Measurements from ENCODE around the gene SLC30A1. TPM values are rescaled to one million over a fixed set of nuclear protein-coding genes. Genes with fewer than 3 reads are reported as not detected.

Gene SLC30A1
- total RNA-seq, 2 experiments from 2014 or later = 14.5 to 15.6 TPM

GRCh38 chr1:211536606-211537005 is 42.4 kb downstream of the SLC30A1 start:
- Mint-ChIP-seq H3K9me3 (ENCODE audit: insufficient read depth) (no peaks in the 10 kb centered on the region), H3K27me3 (ENCODE audit: low read depth) (peaks cover 7% of the 10 kb centered on the region), H3K4me1 (ENCODE audit: low read depth) (no peaks in the 10 kb centered on the region), H3K36me3 (ENCODE audit: low read depth) (no peaks in the 10 kb centered on the region), H3K4me3 (no peak overlapping the region), H3K27ac (no peak overlapping the region)
- CTCF ChIA-PET = no interaction called here
- POLR2A ChIA-PET = interaction anchor here (0.7 kb wide), 1 partner anchor 15 kb away, joined by 3 read pairs; no protein-coding TSS in a partner anchor
- DNase-seq (no peak), ATAC-seq (no peak)

DNA sequence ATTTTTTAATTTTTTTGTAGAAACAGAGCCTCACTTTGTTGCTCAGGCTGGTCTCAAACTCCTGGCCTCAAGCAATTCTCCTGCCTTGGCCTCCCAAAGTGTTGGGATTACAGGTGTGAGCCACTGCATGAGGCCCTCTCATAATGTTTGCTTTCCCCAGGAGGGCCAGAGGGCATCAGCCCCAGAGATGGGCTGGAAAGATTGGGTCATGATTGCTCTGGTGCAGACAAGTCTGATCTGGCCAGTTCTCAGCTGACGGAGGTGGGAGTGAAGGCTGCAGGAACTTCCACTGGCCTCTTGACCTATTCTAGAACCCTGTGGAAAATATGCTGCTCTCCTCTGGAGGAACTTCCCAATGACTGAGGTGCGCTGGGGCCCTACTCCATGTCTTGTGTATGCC is 43.6 kb downstream of the SLC30A1 start:
- Mint-ChIP-seq H3K9me3 (ENCODE audit: insufficient read depth) (no peaks in the 10 kb centered on the region), H3K4me1 (ENCODE audit: low read depth) (no peaks in the 10 kb centered on the region), H3K27ac (no peak overlapping the region), H3K4me3 (no peak overlapping the region), H3K36me3 (ENCODE audit: low read depth) (no peaks in the 10 kb centered on the region), H3K27me3 (ENCODE audit: low read depth) (no peaks in the 10 kb centered on the region)
- POLR2A ChIA-PET = no interaction called here
- DNase-seq = no peak
- no peak for ATAC-seq
- CTCF ChIA-PET = no interaction called here

DNA sequence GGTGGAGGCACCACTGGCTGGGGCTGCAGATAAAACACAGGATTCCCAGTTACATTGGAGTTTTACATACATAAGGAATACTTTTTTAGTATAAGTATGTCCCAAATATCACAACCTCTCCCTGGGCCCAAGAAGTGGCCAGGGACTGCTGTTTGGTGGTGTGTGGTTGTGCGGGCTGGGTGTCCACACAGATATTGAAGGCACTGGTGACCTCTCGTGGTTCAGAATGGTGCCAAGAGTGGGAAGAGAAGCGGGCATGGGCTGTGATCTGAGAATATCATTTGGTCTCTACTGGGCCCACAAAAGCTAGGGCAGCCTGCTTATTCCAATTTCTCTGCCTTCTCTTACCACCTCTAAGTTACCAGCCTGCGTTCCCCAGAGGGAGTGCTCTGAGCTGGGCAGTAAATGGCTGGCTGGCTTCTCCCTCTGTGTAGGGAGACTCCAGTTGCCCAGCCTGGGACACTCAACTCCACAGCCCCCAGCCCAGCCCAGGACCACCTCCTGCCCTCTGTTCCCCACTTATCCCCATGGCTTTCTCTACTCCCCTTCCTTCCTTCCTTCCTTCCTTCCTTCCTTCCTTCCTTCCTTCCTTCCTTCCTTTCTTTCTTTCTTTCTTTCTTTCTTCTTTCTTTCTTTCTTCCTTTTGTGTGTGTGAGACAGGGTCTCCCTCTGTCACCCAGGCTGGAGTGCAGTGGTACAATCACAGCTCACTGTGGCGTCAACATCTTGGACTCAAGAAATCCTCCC is 44.2 kb downstream of the SLC30A1 start:
- no peak for ATAC-seq
- no peak overlapping the region for H3K4me3 Mint-ChIP-seq
- H3K27me3 Mint-ChIP-seq (ENCODE audit: low read depth) = peaks cover under 1% of the 10 kb centered on the region
- POLR2A ChIA-PET = no interaction called here
- H3K4me1 Mint-ChIP-seq (ENCODE audit: low read depth) = no peaks in the 10 kb centered on the region
- CTCF ChIA-PET = no interaction called here
- DNase-seq = no peak
- H3K36me3 Mint-ChIP-seq (ENCODE audit: low read depth) = no peaks in the 10 kb centered on the region
- no peaks in the 10 kb centered on the region for H3K9me3 Mint-ChIP-seq (ENCODE audit: insufficient read depth)
- H3K27ac Mint-ChIP-seq = no peak overlapping the region

- Mint-ChIP-seq H3K27ac (no peak overlapping the region), H3K9me3 (ENCODE audit: insufficient read depth) (no peaks in the 10 kb centered on the region), H3K27me3 (ENCODE audit: low read depth) (peaks cover 4% of the 10 kb centered on the region), H3K4me3 (no peak overlapping the region), H3K36me3 (ENCODE audit: low read depth) (no peaks in the 10 kb centered on the region), H3K4me1 (ENCODE audit: low read depth) (peaks cover 14% of the 10 kb centered on the region)
- CTCF ChIA-PET = interaction anchor here (0.8 to 1.3 kb wide), 2 partner anchors 17 to 123 kb away, joined by 4 read pairs; no protein-coding TSS in a partner anchor
- POLR2A ChIA-PET = no interaction called here
- no peak for ATAC-seq
- no peak for DNase-seq
These were observed 46.9 kb downstream of the SLC30A1 start for GRCh38 chr1:211532088-211532444.

DNA sequence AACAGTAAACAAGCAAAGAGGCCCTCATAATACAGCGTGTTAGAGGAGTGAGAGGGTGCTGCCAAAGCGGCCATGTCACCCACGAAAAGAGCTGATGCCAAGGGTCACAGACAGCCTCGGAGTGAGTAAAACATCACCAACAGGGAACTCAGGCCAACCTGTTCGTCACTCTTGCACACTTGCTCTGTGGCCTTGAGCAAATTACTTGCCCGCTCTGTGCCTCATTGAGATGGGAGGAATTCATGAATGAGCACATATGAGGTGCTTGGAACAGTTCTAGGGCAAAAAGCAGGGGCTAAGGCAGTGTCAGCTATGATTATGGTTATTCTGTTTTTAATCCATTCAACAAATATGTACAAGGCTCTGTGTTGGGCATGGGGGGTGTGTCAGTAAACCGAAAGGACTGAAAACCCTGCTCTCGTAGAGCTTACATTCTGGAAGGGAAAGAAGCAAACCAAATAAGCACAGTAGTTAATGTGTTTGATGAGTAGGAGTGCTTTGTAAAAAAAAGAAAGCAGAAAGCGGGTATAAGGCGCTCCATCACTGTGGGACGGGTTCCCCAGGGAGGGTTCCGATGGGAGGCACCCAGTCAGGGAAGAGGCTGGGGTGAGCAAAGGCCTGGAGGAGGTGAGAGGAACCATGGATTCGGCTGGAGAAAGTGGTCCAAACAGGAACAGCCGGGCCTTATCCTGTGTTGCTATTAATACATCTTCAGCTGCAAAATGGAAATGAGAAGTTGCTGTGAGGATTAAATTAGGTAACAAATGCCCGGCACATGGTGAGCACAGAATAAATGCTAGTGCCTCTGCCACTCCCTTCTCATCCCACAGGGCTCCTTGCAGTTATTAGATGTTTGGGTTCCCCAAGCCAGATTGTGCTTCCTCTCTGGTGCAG is 47.5 kb downstream of the SLC30A1 start:
- H3K36me3 Mint-ChIP-seq (ENCODE audit: low read depth) = no peaks in the 10 kb centered on the region
- DNase-seq (no peak), ATAC-seq (no peak)
- H3K9me3 Mint-ChIP-seq (ENCODE audit: insufficient read depth) = no peaks in the 10 kb centered on the region
- H3K27ac Mint-ChIP-seq = no peak overlapping the region
- H3K4me1 Mint-ChIP-seq (ENCODE audit: low read depth) = peaks cover 14% of the 10 kb centered on the region
- H3K27me3 Mint-ChIP-seq (ENCODE audit: low read depth) = peaks cover 4% of the 10 kb centered on the region
- ChIA-PET CTCF (interaction anchor here (0.8 to 1.3 kb wide), 2 partner anchors 17 to 124 kb away, joined by 4 read pairs; no protein-coding TSS in a partner anchor), POLR2A (no interaction called here)
- H3K4me3 Mint-ChIP-seq = no peak overlapping the region

DNA sequence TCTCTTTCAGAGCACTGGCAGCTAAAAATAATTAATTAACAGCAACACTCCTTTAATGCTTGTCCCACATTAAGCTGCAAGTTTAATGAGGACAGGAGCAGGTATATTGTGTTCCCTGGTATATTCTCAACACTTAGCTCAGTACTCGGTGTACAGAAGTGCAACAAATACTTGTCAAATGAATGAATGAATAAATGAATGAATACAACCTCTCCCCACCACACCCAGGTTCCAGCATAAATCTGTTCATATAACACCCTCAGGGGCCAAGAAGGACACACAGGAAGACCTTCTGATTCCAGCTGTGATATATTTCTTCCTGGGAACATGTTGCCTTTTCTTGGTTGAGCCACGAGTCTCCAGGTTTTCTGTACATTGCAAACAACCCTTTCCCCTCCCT is 48.9 kb downstream of the SLC30A1 start:
- no peaks in the 10 kb centered on the region for H3K36me3 Mint-ChIP-seq (ENCODE audit: low read depth)
- POLR2A ChIA-PET = no interaction called here
- no peaks in the 10 kb centered on the region for H3K9me3 Mint-ChIP-seq (ENCODE audit: insufficient read depth)
- CTCF ChIA-PET = interaction anchor here (0.9 kb wide), 1 partner anchor 16 kb away, joined by 5 read pairs; no protein-coding TSS in a partner anchor
- no peak overlapping the region for H3K4me3 Mint-ChIP-seq
- H3K4me1 Mint-ChIP-seq (ENCODE audit: low read depth) = peaks cover 14% of the 10 kb centered on the region
- H3K27ac Mint-ChIP-seq = no peak overlapping the region
- ATAC-seq = no peak
- DNase-seq = no peak
- H3K27me3 Mint-ChIP-seq (ENCODE audit: low read depth) = peaks cover 4% of the 10 kb centered on the region

GRCh38 chr1:211529453-211529852 is 49.5 kb downstream of the SLC30A1 start:
- CTCF ChIA-PET = no interaction called here
- no peak for ATAC-seq
- H3K27me3 Mint-ChIP-seq (ENCODE audit: low read depth) = peaks cover 4% of the 10 kb centered on the region

DNA sequence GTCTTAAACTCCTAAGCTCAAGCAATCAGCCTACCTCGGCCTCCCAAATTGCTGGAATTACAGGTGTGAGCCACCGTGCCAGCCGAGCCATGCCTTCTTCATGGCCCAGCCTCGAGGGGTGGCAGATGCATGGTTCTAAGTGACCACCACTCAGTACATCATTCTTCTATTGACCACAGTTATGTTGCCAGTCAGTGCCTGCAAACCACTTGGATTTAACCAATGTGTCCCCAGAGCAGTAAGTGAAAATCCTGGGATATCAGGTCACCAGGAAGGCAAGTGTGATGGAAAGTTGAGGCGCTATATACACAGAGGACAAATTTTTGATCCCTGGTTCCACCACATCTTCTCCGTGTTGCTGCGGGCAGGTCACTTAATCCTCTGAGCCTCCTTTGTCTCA is 50.0 kb downstream of the SLC30A1 start:
- H3K36me3 Mint-ChIP-seq (ENCODE audit: low read depth) = no peaks in the 10 kb centered on the region
- no peak for DNase-seq
- ATAC-seq = no peak
- no peak overlapping the region for H3K4me3 Mint-ChIP-seq
- no peak overlapping the region for H3K27ac Mint-ChIP-seq
- no peaks in the 10 kb centered on the region for H3K9me3 Mint-ChIP-seq (ENCODE audit: insufficient read depth)
- ChIA-PET POLR2A (no interaction called here), CTCF (no interaction called here)
- H3K4me1 Mint-ChIP-seq (ENCODE audit: low read depth) = peaks cover 14% of the 10 kb centered on the region
- H3K27me3 Mint-ChIP-seq (ENCODE audit: low read depth) = peaks cover 4% of the 10 kb centered on the region

More at GRCh38 chr1:211529453-211529852, 49.5 kb downstream of the SLC30A1 start:
- POLR2A ChIA-PET = no interaction called here
- no peaks in the 10 kb centered on the region for H3K36me3 Mint-ChIP-seq (ENCODE audit: low read depth)
- H3K4me1 Mint-ChIP-seq (ENCODE audit: low read depth) = peaks cover 14% of the 10 kb centered on the region
- H3K9me3 Mint-ChIP-seq (ENCODE audit: insufficient read depth) = no peaks in the 10 kb centered on the region
- no peak for DNase-seq
- no peak overlapping the region for H3K4me3 Mint-ChIP-seq
- H3K27ac Mint-ChIP-seq = no peak overlapping the region

GRCh38 chr1:211527888-211528287 is 51.1 kb downstream of the SLC30A1 start:
- no peak overlapping the region for H3K27ac Mint-ChIP-seq
- no peaks in the 10 kb centered on the region for H3K9me3 Mint-ChIP-seq (ENCODE audit: insufficient read depth)
- H3K36me3 Mint-ChIP-seq (ENCODE audit: low read depth) = no peaks in the 10 kb centered on the region
- peaks cover 4% of the 10 kb centered on the region for H3K27me3 Mint-ChIP-seq (ENCODE audit: low read depth)
- H3K4me3 Mint-ChIP-seq = no peak overlapping the region
- CTCF ChIA-PET = interaction anchor here (1.0 to 1.5 kb wide), 2 partner anchors 13 to 51 kb away, joined by 3 to 7 read pairs; no protein-coding TSS in a partner anchor
- ATAC-seq = no peak
- no peak for DNase-seq
- H3K4me1 Mint-ChIP-seq (ENCODE audit: low read depth) = peaks cover 14% of the 10 kb centered on the region
- POLR2A ChIA-PET = interaction anchor here (0.6 to 0.7 kb wide), 2 partner anchors 10 to 1937 kb away, joined by 3 to 4 read pairs; no protein-coding TSS in a partner anchor

- peaks cover 14% of the 10 kb centered on the region for H3K4me1 Mint-ChIP-seq (ENCODE audit: low read depth)
- ATAC-seq (no peak), DNase-seq (no peak)
- no peak overlapping the region for H3K4me3 Mint-ChIP-seq
- ChIA-PET POLR2A (no interaction called here), CTCF (no interaction called here)
- peaks cover 4% of the 10 kb centered on the region for H3K27me3 Mint-ChIP-seq (ENCODE audit: low read depth)
- H3K9me3 Mint-ChIP-seq (ENCODE audit: insufficient read depth) = no peaks in the 10 kb centered on the region
- no peaks in the 10 kb centered on the region for H3K36me3 Mint-ChIP-seq (ENCODE audit: low read depth)
- no peak overlapping the region for H3K27ac Mint-ChIP-seq
These were observed 52.0 kb downstream of the SLC30A1 start for GRCh38 chr1:211527006-211527405.

GRCh38 chr1:211526101-211526500 is 52.9 kb downstream of the SLC30A1 start:
- H3K9me3 Mint-ChIP-seq (ENCODE audit: insufficient read depth) = no peaks in the 10 kb centered on the region
- DNase-seq (no peak), ATAC-seq (no peak)
- POLR2A ChIA-PET = no interaction called here
- no peak overlapping the region for H3K4me3 Mint-ChIP-seq
- H3K27me3 Mint-ChIP-seq (ENCODE audit: low read depth) = peaks cover 4% of the 10 kb centered on the region
- H3K27ac Mint-ChIP-seq = no peak overlapping the region
- CTCF ChIA-PET = no interaction called here
- H3K36me3 Mint-ChIP-seq (ENCODE audit: low read depth) = no peaks in the 10 kb centered on the region
- peaks cover 14% of the 10 kb centered on the region for H3K4me1 Mint-ChIP-seq (ENCODE audit: low read depth)

- H3K27me3 Mint-ChIP-seq (ENCODE audit: low read depth) = peaks cover 4% of the 10 kb centered on the region
- H3K27ac Mint-ChIP-seq = no peak overlapping the region
- H3K4me3 Mint-ChIP-seq = no peak overlapping the region
- ATAC-seq (no peak), DNase-seq (no peak)
- H3K4me1 Mint-ChIP-seq (ENCODE audit: low read depth) = peaks cover 14% of the 10 kb centered on the region
- no peaks in the 10 kb centered on the region for H3K9me3 Mint-ChIP-seq (ENCODE audit: insufficient read depth)
- ChIA-PET CTCF (interaction anchor here (1.1 to 2.3 kb wide), 2 partner anchors 11 to 391 kb away, joined by 3 to 17 read pairs; partner anchors contain the start of gene KCNH1), POLR2A (no interaction called here)
- H3K36me3 Mint-ChIP-seq (ENCODE audit: low read depth) = no peaks in the 10 kb centered on the region
These were observed 53.8 kb downstream of the SLC30A1 start for GRCh38 chr1:211525101-211525676.

Measured in activated CD8-positive, alpha-beta T cell treated with anti-CD3 and anti-CD28 coated beads, Interleukin-2, amount 10 ng/mL, durations not matched to agents 7 days and 5 days (primary cell).